ENCODE results near the gene CEP128. TPM values are rescaled to one million over a fixed set of nuclear protein-coding genes. Genes with fewer than 3 reads are reported as not detected.

CEP128 gene
- total RNA-seq, 4 donors from 2014 or later, result 3.5 to 12.9 (median 9.7) TPM

DNA sequence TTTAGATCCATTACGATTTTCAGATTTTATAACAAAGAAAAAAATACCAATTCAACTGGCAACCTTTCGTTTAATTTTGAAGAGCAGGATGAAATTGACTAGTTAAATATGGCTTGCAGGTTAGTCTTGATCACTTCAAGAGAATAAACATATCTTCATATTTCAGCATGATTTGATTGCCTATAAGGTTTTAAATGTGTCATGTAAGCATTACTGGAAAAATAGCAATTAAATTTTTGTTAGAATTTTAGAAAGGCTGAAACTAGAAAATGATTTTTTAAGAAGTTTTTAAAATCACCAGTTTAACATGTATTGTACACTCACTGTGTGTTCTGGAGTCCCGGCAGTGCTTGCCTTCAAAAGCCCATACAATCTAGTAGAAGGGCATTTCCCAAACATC lies 420.1 kb downstream of the CEP128 start:
- TF ChIP-seq, protein P1, sequence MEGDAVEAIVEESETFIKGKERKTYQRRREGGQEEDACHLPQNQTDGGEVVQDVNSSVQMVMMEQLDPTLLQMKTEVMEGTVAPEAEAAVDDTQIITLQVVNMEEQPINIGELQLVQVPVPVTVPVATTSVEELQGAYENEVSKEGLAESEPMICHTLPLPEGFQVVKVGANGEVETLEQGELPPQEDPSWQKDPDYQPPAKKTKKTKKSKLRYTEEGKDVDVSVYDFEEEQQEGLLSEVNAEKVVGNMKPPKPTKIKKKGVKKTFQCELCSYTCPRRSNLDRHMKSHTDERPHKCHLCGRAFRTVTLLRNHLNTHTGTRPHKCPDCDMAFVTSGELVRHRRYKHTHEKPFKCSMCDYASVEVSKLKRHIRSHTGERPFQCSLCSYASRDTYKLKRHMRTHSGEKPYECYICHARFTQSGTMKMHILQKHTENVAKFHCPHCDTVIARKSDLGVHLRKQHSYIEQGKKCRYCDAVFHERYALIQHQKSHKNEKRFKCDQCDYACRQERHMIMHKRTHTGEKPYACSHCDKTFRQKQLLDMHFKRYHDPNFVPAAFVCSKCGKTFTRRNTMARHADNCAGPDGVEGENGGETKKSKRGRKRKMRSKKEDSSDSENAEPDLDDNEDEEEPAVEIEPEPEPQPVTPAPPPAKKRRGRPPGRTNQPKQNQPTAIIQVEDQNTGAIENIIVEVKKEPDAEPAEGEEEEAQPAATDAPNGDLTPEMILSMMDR (IDR thresholded peaks at IDR 0.05), result no peak
- no peak for TF ChIP-seq POLR2AphosphoS5 (IDR thresholded peaks at IDR 0.05)
- no peak for TF ChIP-seq POLR2A (IDR thresholded peaks at IDR 0.05; ENCODE audit: low read depth)
- TF ChIP-seq EP300 (IDR thresholded peaks at IDR 0.05), result no peak
- Histone ChIP-seq H3K9me3 (no peaks in the 10 kb centered on the region), H3K4me3 (no peak overlapping the region), H3K27ac (replicated peaks in 1 of 4) (no peak overlapping the region), H3K36me3 (peaks cover 0 to 5% (median 0%) of the 10 kb centered on the region in 4 donors), H3K4me1 (peaks cover 0 to 8% (median 0%) of the 10 kb centered on the region in 4 donors), H3K27me3 (no peaks in the 10 kb centered on the region)
- 95% methylated on average over 3 of the region's 3 CpGs for WGBS
- no peak for DNase-seq (ENCODE audit: extremely low spot score)
- intact Hi-C loops (cut with DNase I), result no loop called here

DNA sequence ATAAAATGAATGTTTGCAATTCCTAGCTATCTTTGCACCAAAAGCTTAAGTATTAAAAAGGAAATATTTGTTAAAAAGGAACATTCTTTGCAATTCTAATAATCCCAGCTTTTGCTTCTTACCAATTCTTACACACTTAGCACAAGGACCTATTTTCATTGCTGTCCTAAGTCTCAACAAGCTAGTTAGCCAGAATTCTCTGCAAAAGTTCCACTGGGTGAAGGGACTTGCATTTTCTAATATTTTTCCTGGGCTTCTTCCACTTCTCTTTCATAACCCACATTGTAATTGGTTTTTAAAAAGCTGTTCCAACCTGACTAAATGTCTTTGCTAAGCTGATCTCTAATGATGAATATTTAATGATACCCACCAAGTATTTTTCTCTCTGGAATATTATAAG lies 422.5 kb downstream of the CEP128 start:
- Histone ChIP-seq H3K27me3 (no peaks in the 10 kb centered on the region), H3K36me3 (no peaks in the 10 kb centered on the region), H3K4me3 (no peak overlapping the region), H3K4me1 (peaks cover 0 to 8% (median 0%) of the 10 kb centered on the region in 4 donors), H3K27ac (replicated peaks in 1 of 4) (no peak overlapping the region), H3K9me3 (no peaks in the 10 kb centered on the region)
- TF ChIP-seq, protein P1 (IDR thresholded peaks at IDR 0.05), result no peak
- no peak for TF ChIP-seq EP300 (IDR thresholded peaks at IDR 0.05)
- no peak for TF ChIP-seq POLR2A (IDR thresholded peaks at IDR 0.05; ENCODE audit: low read depth)
- intact Hi-C loops (cut with DNase I), result no loop called here
- no peak for DNase-seq (ENCODE audit: extremely low spot score)

DNA sequence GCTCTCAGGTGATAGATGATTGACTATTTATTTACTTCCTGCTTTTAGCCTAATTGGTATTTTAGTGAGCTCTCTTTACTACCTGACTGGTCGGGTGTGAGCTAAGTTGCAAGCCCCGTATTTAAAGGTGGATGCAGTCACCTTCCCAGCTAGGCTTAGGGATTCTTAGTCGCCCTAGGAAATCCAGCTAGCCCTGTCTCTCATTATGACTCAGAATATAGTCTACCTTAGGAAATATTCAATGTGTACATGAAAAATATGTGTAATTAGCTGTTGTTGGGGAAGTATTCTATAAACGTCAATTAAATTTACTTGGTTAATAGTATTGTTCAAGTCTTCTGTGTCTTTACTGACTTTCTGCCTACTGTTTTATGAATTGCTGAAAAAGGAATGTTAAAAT lies 423.4 kb downstream of the CEP128 start:
- Histone ChIP-seq H3K36me3 (no peaks in the 10 kb centered on the region), H3K27ac (replicated peaks in 1 of 4) (no peak overlapping the region), H3K4me3 (no peak overlapping the region), H3K9me3 (no peaks in the 10 kb centered on the region), H3K4me1 (peaks cover 0 to 8% (median 0%) of the 10 kb centered on the region in 4 donors), H3K27me3 (no peaks in the 10 kb centered on the region)
- WGBS, result 92% methylated on average over 4 of the region's 4 CpGs
- TF ChIP-seq POLR2AphosphoS5 (IDR thresholded peaks at IDR 0.05), result no peak
- TF ChIP-seq, protein P1 (IDR thresholded peaks at IDR 0.05), result no peak
- intact Hi-C loops (cut with DNase I), result no loop called here
- DNase-seq (ENCODE audit: extremely low spot score), result no peak

DNA sequence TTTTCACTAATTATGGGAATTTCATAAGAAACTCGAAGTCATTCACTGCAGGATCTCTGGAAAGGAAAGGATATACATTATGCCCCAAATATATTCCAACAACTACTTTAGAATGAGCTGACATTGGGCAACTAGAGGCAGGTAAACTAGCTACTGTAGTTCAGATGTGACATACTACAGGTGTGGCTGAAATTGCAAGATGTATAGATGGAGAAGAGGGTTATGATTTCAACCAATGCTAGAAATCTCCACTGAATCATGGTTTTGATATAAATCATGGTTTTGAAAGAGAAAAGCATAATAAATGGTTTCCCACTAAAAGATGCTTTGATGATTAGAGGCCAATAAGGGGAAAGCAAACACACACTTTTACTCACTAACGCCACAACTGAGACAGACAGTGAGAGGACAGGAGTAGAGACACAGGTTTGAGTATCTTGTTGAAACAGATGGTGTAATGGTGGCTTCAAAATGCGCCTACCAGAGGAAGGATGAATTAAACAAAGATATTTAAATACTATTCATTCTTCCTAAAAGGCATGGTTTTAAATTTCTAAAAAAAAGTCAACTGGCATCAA lies 434.2 kb downstream of the CEP128 start:
- H3K27me3 ChIP-seq, result no peaks in the 10 kb centered on the region
- no peak for DNase-seq (ENCODE audit: extremely low spot score)
- intact Hi-C loops (cut with DNase I), result no loop called here
- H3K9me3 ChIP-seq, result no peaks in the 10 kb centered on the region
- 98% methylated on average over 3 of the region's 3 CpGs for WGBS
- no peaks in the 10 kb centered on the region for H3K4me1 ChIP-seq
- TF ChIP-seq, protein P1 (IDR thresholded peaks at IDR 0.05), result no peak
- TF ChIP-seq POLR2AphosphoS5 (IDR thresholded peaks at IDR 0.05), result no peak
- TF ChIP-seq POLR2A (IDR thresholded peaks at IDR 0.05; ENCODE audit: low read depth), result no peak
- TF ChIP-seq EP300 (IDR thresholded peaks at IDR 0.05), result no peak
- no peak overlapping the region for H3K4me3 ChIP-seq
- H3K36me3 ChIP-seq, result no peaks in the 10 kb centered on the region
- no peak overlapping the region for H3K27ac ChIP-seq (replicated peaks in 1 of 4)

DNA sequence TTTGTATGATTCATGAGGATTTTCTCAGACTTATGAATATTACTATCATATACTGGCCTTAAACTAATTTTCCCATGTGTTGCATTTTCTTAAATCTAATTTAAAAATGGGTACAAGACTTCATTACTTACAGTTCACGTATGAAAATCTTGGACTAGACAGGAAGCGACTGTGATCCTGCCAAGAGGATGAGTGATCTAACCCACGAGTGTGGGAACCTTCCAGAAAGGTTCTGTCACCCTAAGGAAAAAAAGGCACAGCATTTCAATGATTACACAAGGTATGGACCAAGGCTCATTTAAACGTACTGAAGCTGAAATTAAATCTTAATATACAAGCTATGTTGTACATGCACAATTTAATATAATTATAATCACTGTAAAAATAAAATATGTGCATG lies 436.8 kb downstream of the CEP128 start:
- no peak for DNase-seq (ENCODE audit: extremely low spot score)
- TF ChIP-seq POLR2AphosphoS5 (IDR thresholded peaks at IDR 0.05), result no peak
- no peak for TF ChIP-seq POLR2A (IDR thresholded peaks at IDR 0.05; ENCODE audit: low read depth)
- no peak for TF ChIP-seq EP300 (IDR thresholded peaks at IDR 0.05)
- TF ChIP-seq, protein P1 (IDR thresholded peaks at IDR 0.05), result no peak
- no peak overlapping the region for H3K4me3 ChIP-seq
- no peaks in the 10 kb centered on the region for H3K4me1 ChIP-seq
- 73% methylated on average over 4 of the region's 4 CpGs for WGBS
- intact Hi-C loops (cut with DNase I), result no loop called here
- H3K27me3 ChIP-seq, result no peaks in the 10 kb centered on the region
- no peaks in the 10 kb centered on the region for H3K9me3 ChIP-seq
- no peaks in the 10 kb centered on the region for H3K36me3 ChIP-seq
- H3K27ac ChIP-seq (replicated peaks in 1 of 4), result no peak overlapping the region
